ENCODE data around the gene ARMC9. TPM values are rescaled to one million over a fixed set of nuclear protein-coding genes. Genes with fewer than 3 reads are reported as not detected.

Gene ARMC9
- total RNA-seq, 1 experiment from 2014 or later = 42.7 TPM

GRCh38 chr2:231218366-231218765 is 19.9 kb downstream of the ARMC9 start:
- no peak for ATAC-seq

GRCh38 chr2:231219289-231219688 is 20.9 kb downstream of the ARMC9 start:
- POLR2A ChIA-PET = no interaction called here
- TF ChIP-seq POLR2AphosphoS5 (IDR thresholded peaks at IDR 0.05; ENCODE audit: low read depth, low read length) (no peak), REST (IDR thresholded peaks at IDR 0.05; ENCODE audit: insufficient read depth in 1 of 2, low read depth in 2 of 2, low read length in 1 of 2) (no peak), SIN3A (IDR thresholded peaks at IDR 0.05; ENCODE audit: borderline replicate concordance, insufficient read depth, low read depth, low read length) (no peak)
- CTCF ChIA-PET = no interaction called here
- in situ Hi-C loops (cut with HindIII; ENCODE audit: low pct_unique_long_range_greater_than_20kb, low sequenced_read_pairs) (no loop called here), intact Hi-C loops (cut with micrococcal nuclease; ENCODE audit: unreplicated experiment) (no loop called here)
- BruUV-seq (replicated peaks) = no TSS peak
- Histone ChIP-seq H3K27ac (ENCODE audit: low read length) (no peak overlapping the region), H3K36me3 (ENCODE audit: control insufficient read depth, insufficient read depth, low read length) (no peaks in the 10 kb centered on the region; the same call in 1 of the 2 replicates), H3K4me1 (ENCODE audit: control insufficient read depth, insufficient read depth, low read length) (no peaks in the 10 kb centered on the region), H3K9me3 (ENCODE audit: control insufficient read depth, insufficient read depth, low read depth, low read length) (no peaks in the 10 kb centered on the region), H3K27me3 (ENCODE audit: control insufficient read depth, insufficient read depth, low read length) (no peaks in the 10 kb centered on the region), H3K4me3 (ENCODE audit: low read depth in 2 of 2, low read length in 2 of 2) (no peak overlapping the region)
- ATAC-seq = no peak
- DNase-seq (ENCODE audit: low read depth, low spot score) = no peak

More at GRCh38 chr2:231218366-231218765, 19.9 kb downstream of the ARMC9 start:
- Histone ChIP-seq H3K27me3 (ENCODE audit: control insufficient read depth, insufficient read depth, low read length) (no peaks in the 10 kb centered on the region), H3K36me3 (ENCODE audit: control insufficient read depth, insufficient read depth, low read length) (no peaks in the 10 kb centered on the region; the same call in 1 of the 2 replicates), H3K4me1 (ENCODE audit: control insufficient read depth, insufficient read depth, low read length) (no peaks in the 10 kb centered on the region), H3K4me3 (ENCODE audit: low read depth in 2 of 2, low read length in 2 of 2) (no peak overlapping the region), H3K27ac (ENCODE audit: low read length) (no peak overlapping the region), H3K9me3 (ENCODE audit: control insufficient read depth, insufficient read depth, low read depth, low read length) (no peaks in the 10 kb centered on the region)
- CTCF ChIA-PET = no interaction called here
- DNase-seq (ENCODE audit: low read depth, low spot score) = no peak
- no TSS peak for BruUV-seq (replicated peaks)
- TF ChIP-seq SIN3A (IDR thresholded peaks at IDR 0.05; ENCODE audit: borderline replicate concordance, insufficient read depth, low read depth, low read length) (no peak), CTCF (IDR thresholded peaks at IDR 0.05) (no peak), TCF7L2 (IDR thresholded peaks at IDR 0.05; ENCODE audit: low read depth, low read length) (no peak), REST (IDR thresholded peaks at IDR 0.05; ENCODE audit: insufficient read depth in 1 of 2, low read depth in 2 of 2, low read length in 1 of 2) (no peak), POLR2AphosphoS5 (IDR thresholded peaks at IDR 0.05; ENCODE audit: low read depth, low read length) (no peak)
- intact Hi-C loops (cut with micrococcal nuclease; ENCODE audit: unreplicated experiment) = no loop called here
- in situ Hi-C loops (cut with HindIII; ENCODE audit: low pct_unique_long_range_greater_than_20kb, low sequenced_read_pairs) = no loop called here
- POLR2A ChIA-PET = no interaction called here
